ENCODE measurements around the gene EIF6.

Gene EIF6

DNA sequence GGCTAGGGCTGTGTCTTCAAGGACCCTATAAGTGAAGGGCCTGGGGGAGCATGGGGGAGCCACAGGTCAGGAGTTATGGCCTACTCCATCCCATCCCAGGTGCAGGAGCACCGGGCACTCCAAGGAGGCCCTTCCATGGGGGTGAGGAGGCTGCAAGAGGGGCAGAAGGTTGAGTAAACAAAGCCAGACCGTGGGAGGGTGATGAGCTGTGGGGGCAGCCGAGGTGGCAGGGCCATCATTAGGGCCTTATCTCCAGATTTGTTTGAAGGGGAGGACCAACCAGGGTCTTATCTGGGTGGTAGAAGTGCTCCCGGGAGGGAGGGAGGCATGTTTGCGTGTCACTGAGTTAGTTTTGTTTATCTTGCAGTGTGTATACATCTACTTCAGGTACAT is 9.7 kb upstream of the EIF6 start:
- Histone ChIP-seq H3K9me3 (ENCODE audit: control insufficient read depth, low read length) (no peaks in the 10 kb centered on the region), H3K27ac (ENCODE audit: insufficient read depth, low read length, poor library complexity, severe bottlenecking) (no peak overlapping the region), H3K36me3 (ENCODE audit: control insufficient read depth, insufficient read depth, low read length) (no peaks in the 10 kb centered on the region), H3K4me3 (ENCODE audit: insufficient read depth, low read depth, low read length, poor library complexity, severe bottlenecking) (no peak overlapping the region), H3K27me3 (replicated peaks; ENCODE audit: control insufficient read depth, insufficient read depth, low read length, poor library complexity, severe bottlenecking) (no peaks in the 10 kb centered on the region), H3K4me1 (ENCODE audit: control insufficient read depth, insufficient read depth, low read length, poor library complexity, severe bottlenecking) (no peaks in the 10 kb centered on the region)
- DNase-seq: no peak

- Histone ChIP-seq H3K27ac (ENCODE audit: insufficient read depth, low read length, poor library complexity, severe bottlenecking) (no peak overlapping the region), H3K9me3 (ENCODE audit: control insufficient read depth, low read length) (no peaks in the 10 kb centered on the region), H3K4me3 (ENCODE audit: insufficient read depth, low read depth, low read length, poor library complexity, severe bottlenecking) (no peak overlapping the region), H3K27me3 (replicated peaks; ENCODE audit: control insufficient read depth, insufficient read depth, low read length, poor library complexity, severe bottlenecking) (no peaks in the 10 kb centered on the region), H3K36me3 (ENCODE audit: control insufficient read depth, insufficient read depth, low read length) (no peaks in the 10 kb centered on the region), H3K4me1 (ENCODE audit: control insufficient read depth, insufficient read depth, low read length, poor library complexity, severe bottlenecking) (no peaks in the 10 kb centered on the region)
- no peak for DNase-seq
Observed at GRCh38 chr20:35293303-35294292, 9.0 kb upstream of the EIF6 start.

- Histone ChIP-seq H3K4me3 (ENCODE audit: insufficient read depth, low read depth, low read length, poor library complexity, severe bottlenecking) (no peak overlapping the region), H3K27me3 (replicated peaks; ENCODE audit: control insufficient read depth, insufficient read depth, low read length, poor library complexity, severe bottlenecking) (no peaks in the 10 kb centered on the region), H3K36me3 (ENCODE audit: control insufficient read depth, insufficient read depth, low read length) (no peaks in the 10 kb centered on the region), H3K4me1 (ENCODE audit: control insufficient read depth, insufficient read depth, low read length, poor library complexity, severe bottlenecking) (no peaks in the 10 kb centered on the region), H3K9me3 (ENCODE audit: control insufficient read depth, low read length) (no peaks in the 10 kb centered on the region), H3K27ac (ENCODE audit: insufficient read depth, low read length, poor library complexity, severe bottlenecking) (no peak overlapping the region)
- no peak for DNase-seq
Observed at GRCh38 chr20:35292504-35293285, 8.1 kb upstream of the EIF6 start.

GRCh38 chr20:35291654-35292503 is 7.3 kb upstream of the EIF6 start, which contains the start of gene FAM83C:
Gene FAM83C (minus strand): TSS chr20:35292425. CDS start chr20:35292304, 121 bp downstream.
- Histone ChIP-seq H3K36me3 (ENCODE audit: control insufficient read depth, insufficient read depth, low read length) (no peaks in the 10 kb centered on the region), H3K27me3 (replicated peaks; ENCODE audit: control insufficient read depth, insufficient read depth, low read length, poor library complexity, severe bottlenecking) (no peaks in the 10 kb centered on the region), H3K4me1 (ENCODE audit: control insufficient read depth, insufficient read depth, low read length, poor library complexity, severe bottlenecking) (no peaks in the 10 kb centered on the region), H3K27ac (ENCODE audit: insufficient read depth, low read length, poor library complexity, severe bottlenecking) (no peak within 1 kb of the TSS), H3K9me3 (ENCODE audit: control insufficient read depth, low read length) (no peaks in the 10 kb centered on the region), H3K4me3 (ENCODE audit: insufficient read depth, low read depth, low read length, poor library complexity, severe bottlenecking) (no peak within 1 kb of the TSS)
- DNase-seq: no peak

DNA sequence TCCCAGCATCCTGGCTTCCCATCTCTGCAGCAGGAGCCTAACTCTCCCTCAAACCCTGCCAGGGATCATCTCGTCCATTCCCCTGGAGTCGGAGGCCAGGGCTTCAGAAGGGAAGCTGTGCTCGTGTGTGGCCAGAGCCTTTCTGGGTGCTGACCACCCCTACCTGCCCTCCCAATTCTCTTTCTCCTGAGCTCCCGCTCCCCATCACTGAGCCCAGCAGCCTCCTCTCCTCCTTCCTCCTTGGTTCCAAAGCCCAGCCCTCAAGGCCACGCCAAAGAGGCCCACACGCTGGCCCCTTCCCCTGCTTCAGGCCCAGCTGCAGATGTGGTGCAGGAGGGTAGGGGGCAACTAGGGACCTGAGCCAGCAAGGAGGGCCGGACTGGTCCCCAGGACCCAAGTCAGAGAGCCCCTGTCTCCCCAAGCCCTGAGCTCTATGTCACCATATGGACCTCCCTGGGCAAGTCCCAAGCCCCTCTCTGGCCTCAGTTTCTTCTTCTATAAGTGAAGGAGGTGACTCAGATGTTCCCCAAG is 6.4 kb upstream of the EIF6 start:
- DNase-seq: no peak
- H3K27me3 ChIP-seq (replicated peaks; ENCODE audit: control insufficient read depth, insufficient read depth, low read length, poor library complexity, severe bottlenecking): no peaks in the 10 kb centered on the region

DNA sequence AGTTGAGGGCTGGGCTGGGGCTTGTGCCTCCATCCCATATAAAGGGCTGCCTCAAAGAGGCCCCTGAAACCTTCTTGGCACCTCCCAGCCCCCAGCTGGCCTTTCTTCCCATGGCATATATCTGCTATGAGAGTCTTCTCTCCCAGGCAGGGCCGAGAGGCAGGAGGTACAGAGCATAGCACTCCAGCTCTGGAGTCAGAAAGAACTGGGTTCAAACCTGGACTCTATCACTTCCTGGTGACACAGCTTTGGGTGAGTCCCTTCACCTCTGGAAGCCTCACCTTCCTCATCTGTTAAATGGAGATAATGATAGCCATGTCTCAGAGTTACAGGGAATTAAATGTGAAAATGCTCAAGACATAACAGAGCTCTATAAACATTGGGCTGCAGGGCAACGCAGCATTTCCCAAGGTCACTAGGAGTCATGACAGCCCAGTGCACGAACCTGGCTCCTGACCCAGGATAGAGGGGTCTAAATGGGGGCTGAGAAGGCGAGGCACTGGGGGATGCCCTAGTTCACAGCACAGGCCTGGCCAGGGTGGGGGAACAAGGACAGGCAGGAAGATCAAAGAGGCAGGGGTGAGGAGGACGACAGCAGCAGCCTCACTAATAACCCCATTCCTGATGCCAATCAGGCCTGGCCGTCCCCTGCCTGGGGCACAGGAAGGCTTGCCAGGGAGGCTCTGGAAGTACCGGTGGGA is 5.8 kb upstream of the EIF6 start:
- DNase-seq: no peak
- no peaks in the 10 kb centered on the region for H3K36me3 ChIP-seq (ENCODE audit: control insufficient read depth, insufficient read depth, low read length)
- no peaks in the 10 kb centered on the region for H3K4me1 ChIP-seq (ENCODE audit: control insufficient read depth, insufficient read depth, low read length, poor library complexity, severe bottlenecking)
- H3K4me3 ChIP-seq (ENCODE audit: insufficient read depth, low read depth, low read length, poor library complexity, severe bottlenecking): no peak overlapping the region
- no peaks in the 10 kb centered on the region for H3K9me3 ChIP-seq (ENCODE audit: control insufficient read depth, low read length)
- no peaks in the 10 kb centered on the region for H3K27me3 ChIP-seq (replicated peaks; ENCODE audit: control insufficient read depth, insufficient read depth, low read length, poor library complexity, severe bottlenecking)
- no peak overlapping the region for H3K27ac ChIP-seq (ENCODE audit: insufficient read depth, low read length, poor library complexity, severe bottlenecking)

More for the DNA sequence above, 6.4 kb upstream of the EIF6 start:
- Histone ChIP-seq H3K4me3 (ENCODE audit: insufficient read depth, low read depth, low read length, poor library complexity, severe bottlenecking) (no peak overlapping the region), H3K27ac (ENCODE audit: insufficient read depth, low read length, poor library complexity, severe bottlenecking) (no peak overlapping the region), H3K9me3 (ENCODE audit: control insufficient read depth, low read length) (no peaks in the 10 kb centered on the region), H3K4me1 (ENCODE audit: control insufficient read depth, insufficient read depth, low read length, poor library complexity, severe bottlenecking) (no peaks in the 10 kb centered on the region), H3K36me3 (ENCODE audit: control insufficient read depth, insufficient read depth, low read length) (no peaks in the 10 kb centered on the region)

- Histone ChIP-seq H3K4me1 (ENCODE audit: control insufficient read depth, insufficient read depth, low read length, poor library complexity, severe bottlenecking) (peaks cover 5% of the 10 kb centered on the region), H3K4me3 (ENCODE audit: insufficient read depth, low read depth, low read length, poor library complexity, severe bottlenecking) (no peak overlapping the region), H3K36me3 (ENCODE audit: control insufficient read depth, insufficient read depth, low read length) (no peaks in the 10 kb centered on the region), H3K27ac (ENCODE audit: insufficient read depth, low read length, poor library complexity, severe bottlenecking) (no peak overlapping the region), H3K27me3 (replicated peaks; ENCODE audit: control insufficient read depth, insufficient read depth, low read length, poor library complexity, severe bottlenecking) (no peaks in the 10 kb centered on the region), H3K9me3 (ENCODE audit: control insufficient read depth, low read length) (no peaks in the 10 kb centered on the region)
- DNase-seq: no peak
Observed at GRCh38 chr20:35288325-35289060, 3.9 kb upstream of the EIF6 start.

DNA sequence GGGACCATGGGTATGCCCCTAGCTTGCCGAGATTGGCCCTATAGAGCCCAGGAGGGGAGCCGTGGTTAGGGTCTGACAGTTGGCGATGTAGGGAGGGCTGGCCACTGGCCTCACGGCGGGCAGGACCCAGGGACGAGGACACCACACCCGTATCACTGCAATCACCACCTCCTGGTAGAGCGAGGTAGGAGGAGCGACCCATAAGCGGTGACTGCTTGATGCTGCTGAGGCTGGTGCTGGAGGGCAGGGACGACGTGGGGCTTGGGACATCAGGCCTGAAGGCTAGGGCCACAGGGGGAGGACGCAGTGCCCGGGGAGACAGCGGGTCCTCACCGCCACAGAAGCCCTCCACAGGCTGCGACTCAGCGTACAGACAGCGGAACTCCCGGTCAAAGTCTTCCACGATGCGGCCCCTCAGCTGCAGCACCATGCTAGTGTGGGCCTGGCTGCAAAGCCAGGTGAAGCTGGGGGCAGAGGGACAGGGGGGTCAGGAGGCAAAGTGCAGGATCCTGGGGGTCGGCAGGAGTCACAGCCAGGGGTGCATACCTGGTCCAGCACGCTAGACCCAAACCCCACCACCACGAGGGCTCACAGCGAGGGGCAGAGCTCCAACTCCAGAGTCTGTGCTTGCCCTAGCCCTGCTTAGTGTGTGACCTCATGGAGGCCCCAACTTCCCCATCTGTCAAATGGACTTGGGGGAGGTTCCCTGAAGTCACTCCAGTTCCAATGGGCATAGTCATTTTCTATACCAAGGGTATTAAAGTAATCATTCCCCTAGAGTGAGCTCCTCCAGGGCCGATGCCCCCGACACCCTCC is 3.1 kb upstream of the EIF6 start:
- H3K27ac ChIP-seq (ENCODE audit: insufficient read depth, low read length, poor library complexity, severe bottlenecking): no peak overlapping the region
- H3K4me3 ChIP-seq (ENCODE audit: insufficient read depth, low read depth, low read length, poor library complexity, severe bottlenecking): no peak overlapping the region
- H3K36me3 ChIP-seq (ENCODE audit: control insufficient read depth, insufficient read depth, low read length): no peaks in the 10 kb centered on the region
- peaks cover 7% of the 10 kb centered on the region for H3K4me1 ChIP-seq (ENCODE audit: control insufficient read depth, insufficient read depth, low read length, poor library complexity, severe bottlenecking)
- DNase-seq: no peak
- no peaks in the 10 kb centered on the region for H3K27me3 ChIP-seq (replicated peaks; ENCODE audit: control insufficient read depth, insufficient read depth, low read length, poor library complexity, severe bottlenecking)
- H3K9me3 ChIP-seq (ENCODE audit: control insufficient read depth, low read length): no peaks in the 10 kb centered on the region
